Hepatocyte (in vitro differentiated cells): Measurements from ENCODE around the gene NLRP12.

ENCODE experiments used
- CTCF ChIP-seq: fragments of 200-600 bp; sonication (generic); IDR thresholded peaks from 2 replicates; pipeline ENCODE4 v1.5.1; 2016; ENCODE audit warnings: antibody characterized with exemption, mild to moderate bottlenecking; ENCODE audit not compliant: poor library complexity
- EZH2 ChIP-seq: fragments of 200-600 bp; sonication (generic); IDR thresholded peaks from 2 replicates; pipeline ENCODE4 v1.6.1; 2016; ENCODE audit warnings: antibody characterized with exemption, mild to moderate bottlenecking, borderline replicate concordance
- EZH2phosphoT487 ChIP-seq: fragments of 200-600 bp; sonication (generic); IDR thresholded peaks from one replicate; pipeline ENCODE4 v1.6.1; 2018; ENCODE audit warnings: antibody characterized with exemption, mild to moderate bottlenecking, low read depth, moderate library complexity; ENCODE audit not compliant: unreplicated experiment, severe bottlenecking

GRCh38 chr19:53847555-53847954, 23.4 kb upstream of the NLRP12 start:
- no peak for TF ChIP-seq CTCF
- no peak for TF ChIP-seq EZH2
- no peak for TF ChIP-seq EZH2phosphoT487
